Stimulated activated CD4-positive, alpha-beta T cell treated with anti-CD3 and anti-CD28 coated beads, Interleukin-2, amount 100 ng/mL, for 4 hours (primary cell): Measurements from ENCODE around the gene TMEM131L.
"Not testable (repeated sequence)": the region's sequence is repeated elsewhere in the genome, so short reads cannot be mapped to it uniquely, and the experiment has no call there.

Experiments used
- DNase-seq: peaks from one replicate; pipeline ENCODE4 v3.0.0-alpha.2; 2020; ENCODE audit warnings: low read depth

TMEM131L gene

GRCh38 chr4:153507310-153508073 is 41.3 kb downstream of the TMEM131L start:
- no peak for DNase-seq

GRCh38 chr4:153509212-153509611 is 43.1 kb downstream of the TMEM131L start:
- DNase-seq, result not testable (repeated sequence)

- DNase-seq, result no peak
Observed at GRCh38 chr4:153509724-153510123, 43.6 kb downstream of the TMEM131L start.

GRCh38 chr4:153510252-153511001 is 44.3 kb downstream of the TMEM131L start:
- no peak for DNase-seq

- DNase-seq, result no peak
Observed at GRCh38 chr4:153511104-153511503, 44.9 kb downstream of the TMEM131L start.

GRCh38 chr4:153512162-153512852 is 46.1 kb downstream of the TMEM131L start:
- no peak for DNase-seq

- DNase-seq, result no peak
Observed at GRCh38 chr4:153512952-153513500, 46.9 kb downstream of the TMEM131L start.

GRCh38 chr4:153513596-153513995 is 47.4 kb downstream of the TMEM131L start:
- no peak for DNase-seq

- no peak for DNase-seq
Observed at GRCh38 chr4:153514001-153514526, 47.9 kb downstream of the TMEM131L start.

- DNase-seq, result no peak
Observed at GRCh38 chr4:153514688-153515426, 48.7 kb downstream of the TMEM131L start.

GRCh38 chr4:153517159-153517558 is 51.0 kb downstream of the TMEM131L start:
- no peak for DNase-seq

- DNase-seq, result no peak
Observed at GRCh38 chr4:153518001-153518400, 51.8 kb downstream of the TMEM131L start.

- no peak for DNase-seq
Observed at GRCh38 chr4:153518637-153519389, 52.7 kb downstream of the TMEM131L start.

- DNase-seq, result no peak
Observed at GRCh38 chr4:153519687-153520086, 53.5 kb downstream of the TMEM131L start.

GRCh38 chr4:153520227-153520626 is 54.1 kb downstream of the TMEM131L start:
- DNase-seq, result no peak

- DNase-seq, result no peak
Observed at GRCh38 chr4:153520801-153521329, 54.7 kb downstream of the TMEM131L start.

- DNase-seq, result no peak
Observed at GRCh38 chr4:153521478-153521877, 55.3 kb downstream of the TMEM131L start.

GRCh38 chr4:153521999-153522801 is 56.0 kb downstream of the TMEM131L start:
- no peak for DNase-seq

GRCh38 chr4:153522802-153523094 is 56.6 kb downstream of the TMEM131L start:
- DNase-seq, result peak; percentile 30
